Psoas muscle (tissue), 8 donors: ENCODE results near the gene FAT1. TPM values are rescaled to one million over a fixed set of nuclear protein-coding genes. Genes with fewer than 3 reads are reported as not detected.

Experiments
- ATAC-seq, 4 donors: fragments of 200-7000 bp; cut with Tn5 transposase; one replicate each; pipeline ENCODE4 v1.9.1; 2020; ENCODE audit warnings: moderate library complexity in 3 of 4, mild to moderate bottlenecking in 2 of 4
- DNase-seq, 2 donors: peaks; one replicate each; pipeline ENCODE4 v3.0.0-alpha.2; 2020
- H3K27ac ChIP-seq: fragments of 200-600 bp; one replicate; pipeline ENCODE4 v1.8.0; 2022
- H3K27me3 ChIP-seq, 3 donors: fragments of 200-600 bp in 1 of 3; one replicate each; pipeline versions ENCODE4 v1.6.1 to v1.8.0; 2013 to 2022; ENCODE audit warnings: low read length in 2 of 3, mild to moderate bottlenecking in 2 of 3, moderate library complexity in 1 of 3; ENCODE audit not compliant: insufficient read depth in 3 of 3
- H3K36me3 ChIP-seq, 2 donors: fragments of 200-600 bp in 1 of 2; one replicate each; pipeline versions ENCODE4 v1.6.1 to v1.8.0; 2013 to 2022; ENCODE audit warnings: low read depth in 1 of 2, mild to moderate bottlenecking in 1 of 2, moderate library complexity in 1 of 2; ENCODE audit not compliant: insufficient read depth in 1 of 2
- H3K4me1 ChIP-seq: fragments of 200-600 bp; one replicate; pipeline ENCODE4 v1.8.0; 2022
- H3K4me3 ChIP-seq: fragments of 200-600 bp; one replicate; pipeline ENCODE4 v1.8.0; 2022; ENCODE audit warnings: mild to moderate bottlenecking
- H3K9me3 ChIP-seq: fragments of 200-600 bp; one replicate; pipeline ENCODE4 v1.8.0; 2022
- WGBS, 3 donors: extraction: QIAGEN DNeasy Blood & Tissue Kit; methylation state at CpG; one replicate each; pipeline versions ENCODE4 v1.1.6 to v1.1.7; 2013; 5-methylcytosine and 5-hydroxymethylcytosine counted together
- intact Hi-C, 2 donors: fragments of 100-400 bp; cut with DNase I; formaldehyde crosslinking; loops; one replicate each; pipeline versions ENCODE4 v1.11.0 to v1.14.2; 2022
- polyA plus RNA-seq, 3 donors: library from polyadenylated mRNA; stranded (reverse); fragments of 200-250 nt; gene quantifications; one replicate each; pipeline ENCODE4 v1.2.3, GENCODE V29; 2013
- total RNA-seq, 4 donors: library from RNA; stranded (reverse); fragmentation: NEBNext Ultra II Directional in 2 of 4; extraction: Animal tissue kit (Norgen Biotek cat#: 25700) in 2 of 4; gene quantifications; one replicate each; pipeline versions ENCODE4 v1.2.1 to v1.2.4, GENCODE V29; 2021 to 2023
- TF ChIP-seq, protein P1 (sequence below): fragments of 200-600 bp; IDR thresholded peaks from one replicate; pipeline ENCODE4 v1.8.0; 2022; ENCODE audit warnings: antibody characterized with exemption
- donor health status: healthy with polysubstance abuse.
- donor health status: DM: no; HTN: no; CAD: no; lungs with moderate emphysema.
- donor health status: Bipolar disorder and iron deficiency.
- donor health status: healthy.
- donor health status: DM: yes; HTN: yes; CAD: no.
- donor health status: DM: no; HTN: no; CAD: no.
- donor health status: DM: no; HTN: no; CAD: no.
- donor health status: DM: yes; HTN: yes; CAD: no.

Gene FAT1
- total and polyA plus RNA-seq, 7 donors: 1.8 to 11.5 (median 4.0) TPM

DNA sequence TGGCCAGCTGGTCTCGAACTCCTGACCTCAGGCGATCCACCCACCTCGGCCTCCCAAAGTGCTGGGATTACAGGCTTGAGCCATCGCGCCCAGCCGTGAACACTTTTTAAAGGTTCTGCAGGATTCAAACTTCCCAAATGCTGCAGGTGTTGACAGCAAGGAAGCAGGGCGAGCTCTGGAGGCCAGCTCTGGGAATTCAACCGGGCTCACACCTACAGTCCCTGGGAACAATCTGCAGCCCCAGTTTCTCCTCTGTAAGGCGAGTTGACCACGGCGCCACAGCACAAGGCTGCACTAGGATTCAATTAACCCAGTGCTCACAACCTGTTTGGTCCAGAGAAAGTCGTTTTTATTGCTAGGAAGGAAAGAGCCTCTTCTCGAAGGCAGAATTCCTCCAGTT lies 169.9 kb downstream of the FAT1 start:
- ATAC-seq (no peak), DNase-seq (no peak)
- no peak overlapping the region for H3K27ac ChIP-seq
- no peaks in the 10 kb centered on the region for H3K4me1 ChIP-seq
- intact Hi-C loops: no loop called here
- 63 to 65% (median 64%) methylated on average over 13 of the region's 13 CpGs for WGBS, 3 donors
- H3K36me3 ChIP-seq: no peaks in the 10 kb centered on the region
- peaks cover 8 to 41% (median 9%) of the 10 kb centered on the region in 3 donors for H3K27me3 ChIP-seq
- H3K4me3 ChIP-seq: no peak overlapping the region
- TF ChIP-seq, protein P1, sequence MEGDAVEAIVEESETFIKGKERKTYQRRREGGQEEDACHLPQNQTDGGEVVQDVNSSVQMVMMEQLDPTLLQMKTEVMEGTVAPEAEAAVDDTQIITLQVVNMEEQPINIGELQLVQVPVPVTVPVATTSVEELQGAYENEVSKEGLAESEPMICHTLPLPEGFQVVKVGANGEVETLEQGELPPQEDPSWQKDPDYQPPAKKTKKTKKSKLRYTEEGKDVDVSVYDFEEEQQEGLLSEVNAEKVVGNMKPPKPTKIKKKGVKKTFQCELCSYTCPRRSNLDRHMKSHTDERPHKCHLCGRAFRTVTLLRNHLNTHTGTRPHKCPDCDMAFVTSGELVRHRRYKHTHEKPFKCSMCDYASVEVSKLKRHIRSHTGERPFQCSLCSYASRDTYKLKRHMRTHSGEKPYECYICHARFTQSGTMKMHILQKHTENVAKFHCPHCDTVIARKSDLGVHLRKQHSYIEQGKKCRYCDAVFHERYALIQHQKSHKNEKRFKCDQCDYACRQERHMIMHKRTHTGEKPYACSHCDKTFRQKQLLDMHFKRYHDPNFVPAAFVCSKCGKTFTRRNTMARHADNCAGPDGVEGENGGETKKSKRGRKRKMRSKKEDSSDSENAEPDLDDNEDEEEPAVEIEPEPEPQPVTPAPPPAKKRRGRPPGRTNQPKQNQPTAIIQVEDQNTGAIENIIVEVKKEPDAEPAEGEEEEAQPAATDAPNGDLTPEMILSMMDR: no peak
- no peaks in the 10 kb centered on the region for H3K9me3 ChIP-seq

DNA sequence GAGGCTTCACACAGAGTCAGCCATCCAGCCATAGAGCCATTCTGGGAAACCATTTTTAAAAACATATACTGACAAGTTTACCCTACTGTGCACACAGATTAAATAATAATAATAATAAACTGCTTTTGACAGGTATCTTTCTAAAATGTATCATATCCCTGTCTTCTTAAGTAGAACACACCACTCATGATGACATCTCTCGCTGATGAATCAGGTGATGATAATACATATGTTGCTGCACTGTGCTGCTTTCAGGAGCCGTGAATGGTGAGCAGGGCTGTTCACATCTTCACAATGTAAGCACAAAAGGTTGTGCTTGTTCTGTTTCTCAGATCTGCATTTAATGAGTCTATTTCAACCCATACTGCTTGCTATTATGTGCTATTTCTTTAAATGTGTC lies 171.8 kb downstream of the FAT1 start:
- 89 to 91% (median 90%) methylated on average over 2 of the region's 2 CpGs for WGBS, 3 donors
- TF ChIP-seq, protein P1: no peak
- Histone ChIP-seq H3K27me3 (peaks cover 8 to 41% (median 9%) of the 10 kb centered on the region in 3 donors), H3K4me3 (no peak overlapping the region), H3K27ac (no peak overlapping the region), H3K4me1 (no peaks in the 10 kb centered on the region), H3K9me3 (no peaks in the 10 kb centered on the region), H3K36me3 (no peaks in the 10 kb centered on the region)
- intact Hi-C loops: no loop called here
- DNase-seq: no peak
- no peak for ATAC-seq

DNA sequence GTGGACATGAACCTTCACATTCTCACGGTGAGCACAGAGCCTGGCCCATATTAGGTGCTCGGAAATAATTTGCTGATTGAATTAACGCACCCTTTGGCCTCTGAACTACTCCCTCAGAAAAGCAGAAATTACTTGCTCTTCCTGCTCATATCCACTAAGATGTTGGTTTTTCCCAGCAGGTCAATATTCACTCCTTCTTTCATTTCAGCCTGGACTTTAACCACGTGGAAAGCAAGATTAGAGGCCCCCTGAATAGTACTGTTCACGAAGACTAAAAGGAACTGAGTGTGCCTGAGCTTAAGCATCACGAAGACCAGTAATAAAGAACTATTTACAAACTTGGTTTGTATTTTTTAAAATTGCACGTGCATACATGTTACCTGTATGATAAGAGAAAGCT lies 178.2 kb downstream of the FAT1 start:
- Histone ChIP-seq H3K36me3 (no peaks in the 10 kb centered on the region), H3K27me3 (peaks cover 0 to 4% (median 2%) of the 10 kb centered on the region in 3 donors), H3K9me3 (no peaks in the 10 kb centered on the region), H3K4me1 (no peaks in the 10 kb centered on the region), H3K4me3 (no peak overlapping the region), H3K27ac (no peak overlapping the region)
- no peak for ATAC-seq
- DNase-seq: no peak
- WGBS, 3 donors: 71 to 73% (median 73%) methylated on average over 7 of the region's 7 CpGs
- intact Hi-C loops: no loop called here
- TF ChIP-seq, protein P1: no peak

DNA sequence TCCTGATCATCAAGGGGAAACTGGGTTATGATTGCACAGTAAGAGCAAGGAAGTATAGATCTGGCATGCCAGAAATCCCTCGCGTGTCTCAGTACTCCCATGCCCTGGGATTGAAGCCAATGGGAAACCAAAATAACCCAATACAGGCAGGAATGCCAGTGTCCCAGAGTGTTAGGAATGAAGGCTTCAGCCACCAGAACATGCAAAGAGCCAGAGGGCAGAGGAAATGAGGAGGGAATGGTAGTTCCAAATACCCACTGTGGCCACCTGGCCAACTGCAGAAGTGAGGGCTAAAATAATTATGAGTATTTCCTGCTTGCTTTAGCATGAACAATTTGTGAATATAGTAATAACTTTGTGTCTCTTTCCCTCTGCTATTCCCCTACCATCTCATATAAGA lies 180.4 kb downstream of the FAT1 start:
- no peak overlapping the region for H3K4me3 ChIP-seq
- no peaks in the 10 kb centered on the region for H3K27me3 ChIP-seq
- TF ChIP-seq, protein P1: no peak
- H3K9me3 ChIP-seq: no peaks in the 10 kb centered on the region
- no peak for ATAC-seq
- no peaks in the 10 kb centered on the region for H3K36me3 ChIP-seq
- intact Hi-C loops: no loop called here
- DNase-seq: no peak
- H3K4me1 ChIP-seq: no peaks in the 10 kb centered on the region
- WGBS, 3 donors: 71 to 82% (median 77%) methylated on average over 2 of the region's 2 CpGs
- H3K27ac ChIP-seq: no peak overlapping the region

DNA sequence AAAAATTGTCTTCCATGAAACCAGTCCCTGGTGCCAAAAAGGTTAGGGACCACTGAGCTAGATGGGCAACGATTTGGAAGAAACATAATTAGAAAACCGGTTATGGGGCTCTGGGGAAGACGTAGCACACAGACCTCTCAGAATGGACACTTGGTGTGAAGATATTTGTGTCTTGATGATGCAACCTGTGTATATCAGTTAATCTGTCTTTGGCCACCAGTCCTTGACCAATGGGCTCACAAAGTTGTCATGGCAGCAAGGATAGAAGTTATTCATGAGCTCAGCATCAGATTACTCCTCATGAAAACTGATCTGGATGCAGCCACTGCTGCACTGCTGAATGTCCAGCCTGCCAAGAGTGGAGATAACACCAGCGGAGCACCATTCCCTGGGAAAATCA lies 181.9 kb downstream of the FAT1 start:
- no peaks in the 10 kb centered on the region for H3K9me3 ChIP-seq
- TF ChIP-seq, protein P1: no peak
- ATAC-seq (no peak), DNase-seq (no peak)
- intact Hi-C loops: no loop called here
- H3K4me3 ChIP-seq: no peak overlapping the region
- no peaks in the 10 kb centered on the region for H3K4me1 ChIP-seq
- no peaks in the 10 kb centered on the region for H3K27me3 ChIP-seq
- no peaks in the 10 kb centered on the region for H3K36me3 ChIP-seq
- H3K27ac ChIP-seq: no peak overlapping the region
- WGBS, 3 donors: 79 to 92% (median 87%) methylated on average over 4 of the region's 4 CpGs
